C4-2B (cell line): Measurements from ENCODE around the gene ZNF350.

Source experiments
- CTCF ChIP-seq: fragments of 450-650 bp; conservative IDR thresholded peaks from 2 replicates; pipeline ENCODE4 v1.5.1; 2017; ENCODE audit warnings: mild to moderate bottlenecking
- ZFX ChIP-seq: fragments of 450-650 bp; IDR thresholded peaks from 2 replicates; pipeline ENCODE4 v1.6.1; 2017

DNA sequence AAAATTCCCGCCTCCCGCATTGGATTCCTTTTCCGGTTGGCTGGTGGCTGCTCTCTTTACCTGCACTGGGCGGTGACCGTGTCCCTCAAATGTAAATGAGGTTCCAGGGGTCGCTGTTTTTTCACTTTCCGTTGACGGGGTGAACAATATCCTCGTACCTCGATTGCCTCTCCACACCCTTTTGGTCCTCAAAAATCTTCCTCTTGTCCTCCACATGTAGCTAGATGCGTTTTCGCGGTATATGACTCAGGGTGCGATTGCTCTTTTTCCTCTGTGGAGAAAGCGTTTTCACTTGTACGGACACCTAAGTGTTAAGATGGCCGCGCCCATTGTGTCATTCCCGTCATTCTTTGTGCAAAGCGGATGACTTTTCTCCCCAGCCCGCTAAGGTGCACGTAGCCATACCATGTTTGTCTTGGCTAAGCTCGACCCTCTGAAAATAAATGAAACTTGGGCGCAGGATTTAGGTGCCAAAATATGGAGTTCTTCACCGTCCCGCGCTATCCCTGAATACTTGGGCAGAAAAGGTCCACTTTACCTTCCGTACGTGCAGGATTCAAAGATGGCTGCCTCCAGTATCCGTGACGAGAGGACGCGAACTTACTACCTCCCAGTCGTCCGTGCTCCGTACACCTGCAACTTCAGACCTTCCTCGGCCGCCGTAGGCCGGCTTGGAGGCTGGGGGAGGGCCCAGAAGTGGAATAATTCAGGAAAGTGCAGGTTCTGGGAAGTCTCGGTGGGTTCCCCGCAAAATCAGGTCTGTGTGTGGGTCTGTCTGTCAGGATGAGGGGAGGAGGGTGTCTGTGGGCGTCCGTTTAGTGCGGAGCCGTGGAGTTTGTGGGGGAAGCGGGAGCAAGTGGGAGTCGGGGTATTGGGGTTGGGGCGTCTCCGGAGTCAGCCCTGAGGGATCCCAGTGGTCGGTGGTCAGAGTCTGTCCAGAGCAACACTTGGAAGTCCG lies 59.6 kb downstream of the ZNF350 start, which contains the start of gene ZNF613:
- TF ChIP-seq CTCF = peak; percentile 41
- no peak for TF ChIP-seq ZFX
